Midbrain (tissue), 1 donor: ENCODE measurements around the gene CNTNAP2.

ENCODE experiments used
- DNase-seq: peaks from one replicate; lab custom pipeline; 2025; lab: John Stamatoyannopoulos, UW

The CNTNAP2 gene

DNA sequence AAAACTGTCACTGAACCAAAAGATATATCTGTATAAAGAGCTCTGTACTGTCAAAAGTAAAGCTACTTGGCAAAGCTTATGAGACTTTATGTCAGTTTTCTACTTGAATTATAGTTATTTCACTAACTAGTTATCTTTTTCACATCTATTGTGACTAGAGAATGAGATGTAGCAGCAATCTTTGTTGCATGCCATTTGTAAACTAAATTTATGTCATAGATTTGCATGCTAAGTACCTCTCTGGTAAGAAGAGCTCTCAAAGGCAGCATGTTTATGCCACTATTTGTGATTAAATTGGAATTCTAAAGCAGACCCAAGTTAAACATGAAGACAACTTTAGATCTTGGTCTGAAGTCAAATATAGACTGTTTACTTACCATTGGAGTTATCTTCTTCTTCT, 300.6 kb downstream of the CNTNAP2 start:
- DNase-seq, result no peak

DNA sequence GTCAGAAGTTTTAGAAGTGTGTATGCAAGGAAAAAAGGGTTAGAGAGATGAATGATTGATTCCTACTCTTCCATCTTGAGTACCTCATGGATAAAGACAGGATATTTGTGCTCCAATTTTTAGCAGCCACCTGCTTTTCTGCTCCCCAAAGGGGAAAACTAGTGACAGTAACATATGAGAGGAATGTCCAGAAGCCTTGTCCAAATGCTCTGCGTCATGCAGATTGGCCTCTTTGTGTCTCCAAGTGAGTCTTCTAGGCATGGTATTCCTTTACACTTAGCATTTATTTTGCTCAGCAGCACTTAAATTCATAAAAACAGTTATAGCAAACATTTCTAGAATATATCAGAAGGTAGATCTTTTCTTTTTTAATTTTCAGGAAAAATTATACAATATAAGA, 306.8 kb downstream of the CNTNAP2 start:
- no peak for DNase-seq

- no peak for DNase-seq
Measured at GRCh38 chr7:146424084-146424483, 307.5 kb downstream of the CNTNAP2 start.

- DNase-seq, result no peak
Measured at GRCh38 chr7:146433501-146433900, 316.9 kb downstream of the CNTNAP2 start.

DNA sequence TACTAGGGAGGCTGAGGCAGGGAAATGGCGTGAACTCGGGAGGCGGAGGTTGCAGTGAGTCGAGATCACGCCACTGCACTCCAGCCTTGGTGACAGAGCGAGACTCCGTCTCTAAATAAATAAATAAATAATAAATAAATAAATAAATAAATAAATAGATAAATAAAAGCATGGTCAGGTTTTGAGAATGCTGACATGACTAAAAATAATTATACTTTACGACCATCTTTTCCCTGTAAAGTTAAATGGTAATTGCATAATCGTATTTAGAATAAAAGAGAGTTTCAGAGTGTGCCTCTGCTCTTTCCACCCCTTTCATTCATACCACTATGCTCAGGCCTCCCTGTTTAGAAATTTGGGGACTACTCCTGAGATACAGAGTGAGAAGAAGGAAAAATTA, 326.5 kb downstream of the CNTNAP2 start:
- DNase-seq, result no peak

DNA sequence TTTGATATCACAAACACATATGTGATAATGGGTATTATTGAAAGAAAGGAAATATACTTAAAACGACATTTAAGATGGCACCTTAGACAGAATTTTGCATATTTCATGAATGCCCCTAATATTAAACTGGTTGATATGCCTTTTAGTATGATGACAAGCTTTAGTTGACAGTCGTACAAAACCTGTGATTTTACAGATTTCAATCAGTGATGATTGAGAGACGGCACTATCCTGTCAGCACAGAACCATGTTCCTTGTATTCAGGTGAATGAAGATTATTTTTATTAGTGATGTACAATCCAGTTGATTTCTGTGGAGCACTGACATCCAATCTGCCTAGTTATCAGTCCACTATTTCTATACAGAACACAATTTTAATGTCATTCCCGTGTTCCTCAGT, 333.0 kb downstream of the CNTNAP2 start:
- no peak for DNase-seq

DNA sequence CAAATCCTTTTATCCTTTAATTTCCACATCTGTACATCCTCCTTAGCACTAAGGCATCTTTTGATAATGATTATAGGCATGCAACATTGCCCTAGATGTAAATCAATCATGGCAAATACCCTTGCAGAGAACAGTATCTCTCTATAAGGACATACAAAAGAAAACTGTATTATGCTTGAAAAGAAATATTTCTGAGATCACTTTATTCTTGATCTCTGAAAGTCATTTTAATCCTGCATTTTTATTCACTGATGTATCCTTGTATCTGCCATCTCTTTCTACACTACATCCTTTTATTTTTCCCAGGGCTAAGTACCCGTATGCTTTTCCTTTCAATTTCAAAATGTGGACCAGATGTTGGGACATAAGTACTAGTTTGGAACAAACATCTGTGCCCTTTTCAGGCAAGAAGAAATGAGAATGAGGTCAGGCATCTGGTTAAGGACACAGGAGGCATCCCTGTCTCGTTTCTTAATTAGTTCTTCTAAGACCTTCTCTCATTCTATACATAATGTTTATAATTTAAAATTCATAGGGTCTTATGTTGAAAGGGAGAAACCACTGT, 338.6 kb downstream of the CNTNAP2 start:
- DNase-seq, result no peak

DNA sequence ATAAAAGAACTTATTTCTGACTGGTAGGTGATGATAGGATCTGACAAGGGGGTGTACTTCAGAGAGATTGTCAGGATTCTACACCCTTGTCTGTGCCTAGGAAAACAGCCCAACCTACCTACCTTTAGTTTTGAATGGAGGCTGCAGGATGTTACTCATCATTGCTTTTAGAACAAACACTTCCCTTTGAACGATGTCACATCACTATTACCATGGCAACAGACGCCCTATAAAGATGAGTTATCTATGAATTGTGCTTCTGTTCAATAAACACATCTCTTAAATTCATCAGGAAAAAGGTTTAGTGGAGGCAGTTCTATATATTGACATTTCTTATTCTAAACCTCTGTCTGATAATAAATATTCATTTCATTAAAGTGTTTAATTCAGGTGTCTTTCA, 362.4 kb downstream of the CNTNAP2 start:
- DNase-seq, result no peak

GRCh38 chr7:146486519-146486918, 369.9 kb downstream of the CNTNAP2 start:
- no peak for DNase-seq

DNA sequence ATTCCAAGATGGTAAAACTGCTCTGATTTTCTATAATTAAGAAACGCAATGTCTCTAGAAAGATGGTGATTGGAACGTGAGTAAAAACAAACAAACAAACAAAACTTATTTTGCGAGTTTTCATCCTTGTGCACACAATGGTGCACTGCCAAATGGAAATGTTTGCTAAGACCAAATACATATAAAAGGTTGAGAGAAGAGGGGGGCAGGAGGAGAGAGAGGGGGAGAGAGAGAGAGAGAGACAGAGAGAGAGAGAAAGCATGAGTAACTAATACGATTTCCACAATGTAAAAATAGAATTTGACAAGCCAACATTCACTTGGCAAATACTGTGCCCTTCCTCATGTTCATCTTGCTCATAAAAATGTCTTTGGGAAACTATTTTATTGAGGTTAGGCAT, 375.4 kb downstream of the CNTNAP2 start:
- no peak for DNase-seq

GRCh38 chr7:146494952-146495596, 378.5 kb downstream of the CNTNAP2 start:
- DNase-seq, result no peak

DNA sequence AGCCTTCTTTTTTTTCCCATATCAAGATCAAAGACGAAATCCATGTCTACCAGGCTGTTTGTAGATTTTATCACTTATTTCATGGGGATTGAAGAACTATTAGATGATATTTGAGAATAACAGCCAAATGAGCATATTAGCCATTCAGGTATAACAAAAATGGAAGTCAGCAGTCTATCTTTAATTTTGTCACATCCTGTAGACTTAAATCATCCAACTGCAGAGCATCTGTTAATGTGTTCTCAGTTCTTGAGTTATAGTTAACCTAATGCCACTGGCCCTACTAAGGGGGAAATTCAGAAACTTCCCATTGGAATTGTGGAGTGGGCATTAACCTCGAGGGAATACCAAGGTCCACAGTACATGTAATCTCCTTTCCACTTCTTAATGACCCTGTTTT, 380.1 kb downstream of the CNTNAP2 start:
- no peak for DNase-seq

- no peak for DNase-seq
Measured at GRCh38 chr7:146499970-146500369, 383.4 kb downstream of the CNTNAP2 start.

- no peak for DNase-seq
Measured at GRCh38 chr7:146503844-146504243, 387.2 kb downstream of the CNTNAP2 start.

- no peak for DNase-seq
Measured at GRCh38 chr7:146510088-146510680, 393.6 kb downstream of the CNTNAP2 start.

GRCh38 chr7:146514304-146514703, 397.7 kb downstream of the CNTNAP2 start:
- no peak for DNase-seq

DNA sequence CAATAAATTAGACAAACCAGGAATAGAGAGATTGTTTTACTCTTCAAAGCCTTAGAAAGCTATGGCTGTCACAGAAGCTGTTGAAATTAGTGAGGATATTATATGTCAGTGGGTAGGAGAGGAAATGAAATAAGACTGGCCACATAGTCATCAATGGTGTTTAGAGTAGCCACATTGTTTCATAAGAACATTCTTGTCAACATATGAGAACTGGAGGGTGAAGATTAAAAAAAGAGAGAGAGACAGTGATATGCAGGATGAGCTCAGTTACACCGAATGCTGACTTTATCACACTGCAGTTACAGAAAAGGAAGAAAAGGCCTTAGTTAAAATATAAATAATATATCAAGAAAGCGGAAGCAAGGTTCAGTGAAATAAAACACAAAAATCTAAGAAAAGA, 412.0 kb downstream of the CNTNAP2 start:
- no peak for DNase-seq

GRCh38 chr7:146539836-146540235, 423.2 kb downstream of the CNTNAP2 start:
- DNase-seq, result no peak

- no peak for DNase-seq
Measured at GRCh38 chr7:146542101-146542500, 425.5 kb downstream of the CNTNAP2 start.

GRCh38 chr7:146544748-146545147, 428.1 kb downstream of the CNTNAP2 start:
- DNase-seq, result no peak

DNA sequence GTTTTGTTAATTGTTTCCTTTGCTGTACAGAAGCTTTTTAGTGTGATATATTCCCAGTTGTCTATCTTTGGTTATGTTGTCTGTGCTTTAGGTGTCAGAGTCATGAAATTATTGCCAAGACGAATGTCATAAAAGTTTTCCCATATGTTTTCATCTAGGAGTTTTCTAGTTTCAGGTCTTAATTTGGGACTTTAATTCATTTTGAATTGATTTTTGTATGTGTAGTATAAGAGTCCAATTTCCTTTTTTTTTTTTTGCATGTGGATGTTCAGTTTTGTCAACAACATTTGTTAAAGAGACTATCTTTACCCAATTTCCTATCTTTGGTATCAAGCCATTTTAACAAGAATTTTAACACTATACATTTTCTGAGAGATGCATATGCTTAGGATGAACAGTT, 432.2 kb downstream of the CNTNAP2 start:
- no peak for DNase-seq

DNA sequence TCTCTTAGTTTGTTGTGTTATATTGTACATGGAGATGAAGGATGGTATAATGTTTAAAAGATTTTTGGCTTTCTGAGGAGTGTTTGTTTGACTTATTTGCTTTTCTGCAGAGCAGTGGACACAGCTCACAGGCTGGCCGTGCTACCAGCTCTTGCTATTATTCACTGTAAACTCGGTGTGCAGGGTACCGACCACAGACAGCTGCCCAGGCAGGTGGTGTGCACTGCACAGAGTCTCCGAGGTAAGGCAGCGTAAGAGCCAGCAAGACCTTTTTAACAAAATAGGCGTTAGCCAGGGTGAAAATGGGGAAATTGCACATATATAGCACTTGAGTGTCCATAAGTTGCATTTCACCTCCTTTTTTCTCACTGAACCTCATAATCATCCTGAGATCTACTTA, 438.0 kb downstream of the CNTNAP2 start:
- no peak for DNase-seq

- DNase-seq, result no peak
Measured at GRCh38 chr7:146557971-146558469, 441.4 kb downstream of the CNTNAP2 start.

DNA sequence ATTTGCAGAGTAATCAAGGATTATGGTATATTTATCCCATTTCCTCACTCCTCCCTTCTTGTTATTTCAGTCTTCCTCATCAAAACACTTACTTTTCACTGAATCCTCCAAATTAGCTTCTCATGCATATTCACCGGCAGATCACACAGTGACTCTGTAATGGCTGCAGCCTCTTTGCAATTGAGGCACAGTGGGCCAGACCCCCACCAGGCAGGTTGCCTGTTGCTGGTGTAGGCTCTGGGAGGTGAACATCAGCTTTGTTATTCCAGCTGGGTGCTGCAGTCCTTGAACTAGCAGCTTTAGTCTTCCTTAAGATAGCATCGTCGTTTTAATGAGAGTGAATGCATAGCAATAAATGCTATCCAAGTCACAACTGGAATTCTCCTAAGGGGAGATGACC, 449.3 kb downstream of the CNTNAP2 start:
- no peak for DNase-seq
